ENCODE results near the gene MBTPS1. TPM values are rescaled to one million over a fixed set of nuclear protein-coding genes. Genes with fewer than 3 reads are reported as not detected.

MBTPS1 gene
- total and polyA plus RNA-seq, 2 donors from 2014 or later: 45.5 to 91.7 TPM

DNA sequence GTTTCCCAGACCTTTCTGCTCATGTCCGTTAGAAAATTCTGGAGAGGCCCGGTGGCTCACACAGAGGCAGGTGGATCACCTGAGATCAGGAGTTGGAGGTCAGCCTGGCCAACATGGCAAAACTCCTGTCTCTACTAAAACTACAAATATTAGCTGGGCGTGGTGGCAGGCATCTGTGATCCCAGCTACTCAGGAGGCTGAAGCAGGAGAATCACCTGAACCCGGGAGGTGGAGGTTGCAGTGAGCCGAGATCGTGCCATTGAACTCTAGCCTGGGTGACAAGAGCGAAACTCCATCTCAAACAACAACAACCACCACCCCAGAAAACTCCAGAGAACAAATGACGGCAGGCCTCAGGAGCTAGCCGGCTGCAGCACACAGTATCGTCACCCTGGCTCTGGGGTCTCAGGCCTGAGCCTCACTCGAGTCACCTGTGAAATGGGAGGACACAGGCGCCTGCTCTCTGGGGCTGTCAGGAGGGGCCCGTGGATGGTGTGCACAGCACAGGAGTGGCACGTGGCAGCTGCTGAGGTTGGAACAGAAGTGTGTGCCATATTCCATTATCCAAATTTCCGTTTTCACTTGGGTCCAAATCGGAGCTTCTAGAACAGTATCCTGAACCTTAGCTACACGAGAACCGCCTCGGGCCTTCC, 70.8 kb downstream of the MBTPS1 start:
- intact Hi-C loops (cut with DNase I): no loop called here
- DNase-seq (peak in 1 of 5 donors; percentile 56), FAIRE-seq (no peak)
- peaks cover 0 to 4% (median 0%) of the 10 kb centered on the region in 3 donors for H3K36me3 ChIP-seq (ENCODE audit: control insufficient read depth in 2 of 3, insufficient read depth in 3 of 3, low read length in 3 of 3)
- H3K9me3 ChIP-seq (ENCODE audit: control insufficient read depth in 2 of 3, insufficient read depth in 1 of 3, low read length in 3 of 3): no peaks in the 10 kb centered on the region
- no peak overlapping the region for H3K4me3 ChIP-seq (ENCODE audit: low read length in 3 of 3)
- no peak overlapping the region for H3K9ac ChIP-seq (ENCODE audit: low read length in 3 of 3)
- H3K27me3 ChIP-seq (ENCODE audit: control insufficient read depth, insufficient read depth, low read length): no peaks in the 10 kb centered on the region
- H3K27ac ChIP-seq (ENCODE audit: low read depth in 2 of 2, low read length in 2 of 2): no peak overlapping the region
- H3K4me1 ChIP-seq (ENCODE audit: control insufficient read depth in 2 of 3, insufficient read depth in 2 of 3, low read depth in 1 of 3, low read length in 3 of 3): no peaks in the 10 kb centered on the region
- TF ChIP-seq, protein P1, sequence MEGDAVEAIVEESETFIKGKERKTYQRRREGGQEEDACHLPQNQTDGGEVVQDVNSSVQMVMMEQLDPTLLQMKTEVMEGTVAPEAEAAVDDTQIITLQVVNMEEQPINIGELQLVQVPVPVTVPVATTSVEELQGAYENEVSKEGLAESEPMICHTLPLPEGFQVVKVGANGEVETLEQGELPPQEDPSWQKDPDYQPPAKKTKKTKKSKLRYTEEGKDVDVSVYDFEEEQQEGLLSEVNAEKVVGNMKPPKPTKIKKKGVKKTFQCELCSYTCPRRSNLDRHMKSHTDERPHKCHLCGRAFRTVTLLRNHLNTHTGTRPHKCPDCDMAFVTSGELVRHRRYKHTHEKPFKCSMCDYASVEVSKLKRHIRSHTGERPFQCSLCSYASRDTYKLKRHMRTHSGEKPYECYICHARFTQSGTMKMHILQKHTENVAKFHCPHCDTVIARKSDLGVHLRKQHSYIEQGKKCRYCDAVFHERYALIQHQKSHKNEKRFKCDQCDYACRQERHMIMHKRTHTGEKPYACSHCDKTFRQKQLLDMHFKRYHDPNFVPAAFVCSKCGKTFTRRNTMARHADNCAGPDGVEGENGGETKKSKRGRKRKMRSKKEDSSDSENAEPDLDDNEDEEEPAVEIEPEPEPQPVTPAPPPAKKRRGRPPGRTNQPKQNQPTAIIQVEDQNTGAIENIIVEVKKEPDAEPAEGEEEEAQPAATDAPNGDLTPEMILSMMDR (IDR thresholded peaks at IDR 0.05; ENCODE audit: borderline replicate concordance, extremely low read depth, insufficient read depth): no peak

DNA sequence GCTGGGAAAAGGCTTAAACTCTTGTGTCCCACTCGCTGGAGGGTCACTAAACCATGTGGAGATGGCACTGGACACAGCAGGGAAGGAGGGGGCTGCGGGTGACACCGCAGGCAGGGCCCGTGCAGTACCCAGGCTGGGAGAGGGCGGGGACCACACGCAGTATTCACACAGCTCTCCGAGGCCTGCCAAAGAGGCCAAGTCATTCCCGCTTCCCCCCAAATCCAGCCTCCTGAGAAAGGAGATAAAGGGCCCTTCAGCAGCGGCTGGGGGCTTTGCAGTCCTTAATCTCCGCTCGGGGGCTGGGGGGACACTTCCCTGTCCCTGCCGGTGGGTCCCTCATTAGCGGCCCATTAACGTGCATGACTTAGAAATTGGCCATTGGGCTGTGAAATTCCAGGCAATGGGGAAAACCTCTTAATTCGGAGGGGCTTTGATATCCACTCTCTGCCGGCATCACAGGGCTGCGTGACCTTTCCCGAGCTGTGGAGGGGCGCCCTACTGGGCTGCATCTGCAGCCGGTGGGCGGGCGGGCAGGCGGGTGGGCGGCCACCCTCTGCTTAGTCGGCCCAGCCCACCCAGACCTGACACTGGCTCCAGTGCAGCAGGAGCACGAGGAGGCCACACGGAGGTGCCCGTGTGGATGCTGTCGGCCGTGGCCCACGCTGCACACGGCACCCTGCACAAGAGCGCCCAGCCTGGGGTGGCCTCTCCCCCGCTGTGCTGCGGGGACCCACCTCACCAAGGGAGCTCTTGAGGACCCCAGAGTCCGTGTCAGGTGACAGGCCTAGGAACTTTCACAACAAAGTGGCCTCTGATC, 71.5 kb downstream of the MBTPS1 start:
- H3K27ac ChIP-seq (ENCODE audit: low read depth in 2 of 2, low read length in 2 of 2): no peak overlapping the region
- no peak overlapping the region for H3K4me3 ChIP-seq (ENCODE audit: low read length in 3 of 3)
- H3K27me3 ChIP-seq (ENCODE audit: control insufficient read depth, insufficient read depth, low read length): no peaks in the 10 kb centered on the region
- FAIRE-seq (no peak), DNase-seq (peak in 1 of 5 donors; percentile 56)
- TF ChIP-seq, protein P1 (IDR thresholded peaks at IDR 0.05; ENCODE audit: borderline replicate concordance, extremely low read depth, insufficient read depth): no peak
- intact Hi-C loops (cut with DNase I): no loop called here
- no peaks in the 10 kb centered on the region for H3K9me3 ChIP-seq (ENCODE audit: control insufficient read depth in 2 of 3, insufficient read depth in 1 of 3, low read length in 3 of 3)
- no peaks in the 10 kb centered on the region for H3K4me1 ChIP-seq (ENCODE audit: control insufficient read depth in 2 of 3, insufficient read depth in 2 of 3, low read depth in 1 of 3, low read length in 3 of 3)
- H3K9ac ChIP-seq (ENCODE audit: low read length in 3 of 3): no peak overlapping the region
- H3K36me3 ChIP-seq (ENCODE audit: control insufficient read depth in 2 of 3, insufficient read depth in 3 of 3, low read length in 3 of 3): peaks cover 0 to 2% (median 0%) of the 10 kb centered on the region in 3 donors

DNA sequence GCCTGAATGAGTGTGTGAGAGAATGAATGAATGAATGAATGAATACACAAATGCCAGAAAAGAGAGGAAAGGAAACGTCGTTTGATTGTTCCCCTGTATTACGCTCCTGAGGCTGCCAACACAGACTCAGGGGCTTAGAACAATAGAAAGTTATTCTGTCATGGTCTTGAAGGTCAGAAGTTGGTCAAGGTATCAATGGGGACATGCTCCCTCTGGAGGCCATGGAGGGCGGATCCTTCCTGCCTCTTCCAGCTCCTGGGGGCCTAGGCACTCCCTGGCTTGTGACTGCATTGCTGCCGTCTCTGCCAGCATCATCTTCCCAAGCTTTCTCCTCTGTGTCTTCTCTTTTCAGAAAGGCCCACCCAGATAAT, 72.6 kb downstream of the MBTPS1 start:
- DNase-seq: peak in 2 of 5 donors; percentile 29 to 31

More for the DNA sequence above, 72.6 kb downstream of the MBTPS1 start:
- no peaks in the 10 kb centered on the region for H3K9me3 ChIP-seq (ENCODE audit: control insufficient read depth in 2 of 3, insufficient read depth in 1 of 3, low read length in 3 of 3)
- no peak overlapping the region for H3K9ac ChIP-seq (ENCODE audit: low read length in 3 of 3)
- intact Hi-C loops (cut with DNase I): no loop called here
- TF ChIP-seq, protein P1 (IDR thresholded peaks at IDR 0.05; ENCODE audit: borderline replicate concordance, extremely low read depth, insufficient read depth): peak; percentile 31
- H3K36me3 ChIP-seq (ENCODE audit: control insufficient read depth in 2 of 3, insufficient read depth in 3 of 3, low read length in 3 of 3): no peaks in the 10 kb centered on the region
- no peak overlapping the region for H3K27ac ChIP-seq (ENCODE audit: low read depth in 2 of 2, low read length in 2 of 2)
- no peak for FAIRE-seq
- H3K27me3 ChIP-seq (ENCODE audit: control insufficient read depth, insufficient read depth, low read length): no peaks in the 10 kb centered on the region
- H3K4me3 ChIP-seq (ENCODE audit: low read length in 3 of 3): no peak overlapping the region
- H3K4me1 ChIP-seq (ENCODE audit: control insufficient read depth in 2 of 3, insufficient read depth in 2 of 3, low read depth in 1 of 3, low read length in 3 of 3): no peaks in the 10 kb centered on the region

All from kidney (tissue), 14 donors.